Stimulated activated CD4-positive, alpha-beta T cell treated with anti-CD3 and anti-CD28 coated beads, TNF-alpha, amount 100 ng/mL, for 48 hours (primary cell): ENCODE measurements around the gene PAK1IP1.
"Not testable (repeated sequence)": the region's sequence is repeated elsewhere in the genome, so short reads cannot be mapped to it uniquely, and the experiment has no call there.

Experiments used
- DNase-seq, 3 donors: peaks; one replicate each; pipeline ENCODE4 v3.0.0-alpha.2; 2020; ENCODE audit warnings: low read depth in 3 of 3

PAK1IP1 gene

DNA sequence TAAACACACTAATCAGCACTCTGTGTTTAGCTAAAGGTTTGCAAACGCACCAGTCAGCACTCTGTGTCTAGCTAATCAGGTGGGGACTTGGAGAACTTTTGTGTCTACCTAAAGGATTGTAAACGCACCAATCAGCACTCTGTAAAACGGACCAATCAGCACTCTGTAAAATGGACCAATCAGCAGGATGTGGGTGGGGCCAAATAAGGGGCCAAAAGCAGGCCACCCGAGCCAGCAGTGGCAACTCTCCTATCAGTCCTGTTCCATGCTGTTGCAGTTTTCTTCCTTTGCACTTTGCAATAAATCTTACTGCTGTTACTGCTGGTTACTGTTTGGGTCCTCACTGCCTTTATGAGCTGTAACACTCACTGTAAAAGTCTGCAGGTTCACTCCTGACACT, 46.9 kb downstream of the PAK1IP1 start:
- DNase-seq = not testable (repeated sequence)

DNA sequence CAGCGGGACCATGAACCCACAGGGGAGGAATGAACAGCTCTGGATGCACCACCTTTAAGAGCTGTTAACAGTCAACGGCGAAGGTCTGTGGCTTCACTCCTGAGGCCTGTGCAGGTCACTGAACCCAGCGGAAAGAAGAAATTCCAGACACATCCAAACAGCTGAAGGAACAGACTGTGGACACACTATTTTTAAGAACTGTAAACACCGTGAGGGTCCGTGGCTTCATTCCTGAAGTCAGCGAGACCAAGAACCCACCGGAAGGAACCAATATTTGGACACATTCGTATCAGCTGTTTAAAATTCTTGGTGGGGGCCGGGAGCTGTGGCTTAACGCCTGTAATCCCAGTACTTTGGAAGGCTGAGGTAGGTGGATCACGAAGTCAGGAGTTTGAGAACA, 47.5 kb downstream of the PAK1IP1 start:
- no peak for DNase-seq

DNA sequence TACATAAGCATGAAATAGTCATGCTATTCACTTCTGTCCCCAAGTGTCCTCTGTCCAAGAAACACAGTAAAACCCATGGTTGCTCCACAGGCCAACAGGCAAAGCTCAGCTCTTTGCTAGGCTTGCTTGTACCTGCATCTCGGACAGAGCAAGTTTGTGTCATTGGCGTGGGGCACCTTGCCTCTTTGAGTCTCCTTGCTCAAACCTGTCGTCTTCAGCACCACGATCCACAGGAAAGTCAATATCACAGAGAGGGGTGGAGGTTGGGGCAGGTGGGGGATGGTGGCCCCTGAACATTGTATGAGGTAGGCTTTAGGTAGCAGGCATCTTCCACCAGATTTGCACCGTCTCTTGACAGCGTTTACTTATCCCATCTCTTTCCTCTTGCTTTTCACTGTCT, 48.7 kb downstream of the PAK1IP1 start:
- DNase-seq = no peak

DNA sequence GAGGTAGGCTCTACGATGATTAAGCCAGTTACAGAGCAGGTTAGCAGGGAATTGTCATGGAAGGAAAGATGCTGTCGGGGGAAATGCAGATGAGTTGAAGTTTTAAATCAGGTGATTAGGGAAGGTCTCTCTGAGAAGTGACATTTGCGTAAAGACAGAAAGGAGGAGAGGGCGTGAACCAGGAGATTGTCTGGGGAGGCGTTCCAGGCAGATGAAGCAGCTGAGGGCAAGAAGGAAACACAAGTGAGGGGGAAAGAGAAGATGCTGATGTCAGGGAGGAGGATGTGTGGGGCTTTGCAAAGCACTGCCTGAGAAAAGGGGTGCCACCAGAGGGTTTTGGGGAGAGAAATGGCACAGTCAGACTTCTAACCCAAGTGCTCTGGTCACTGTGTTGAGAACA, 50.3 kb downstream of the PAK1IP1 start:
- no peak for DNase-seq

DNA sequence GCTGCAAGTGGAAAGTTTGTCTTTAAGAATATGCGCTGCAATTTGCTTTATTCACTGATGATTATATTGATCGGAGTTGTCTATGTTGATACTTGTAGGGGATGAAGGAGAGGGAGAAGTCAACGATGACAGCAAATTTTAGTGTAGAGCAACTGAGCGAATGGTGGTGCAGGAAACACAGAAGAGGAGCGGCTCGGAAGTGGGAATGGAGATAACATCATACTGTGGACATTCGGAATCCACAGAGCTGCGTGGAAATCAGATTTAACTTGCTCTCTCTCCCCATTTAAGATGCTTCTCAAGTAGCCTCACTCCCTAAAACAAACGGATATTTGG, 52.1 kb downstream of the PAK1IP1 start:
- no peak for DNase-seq

DNA sequence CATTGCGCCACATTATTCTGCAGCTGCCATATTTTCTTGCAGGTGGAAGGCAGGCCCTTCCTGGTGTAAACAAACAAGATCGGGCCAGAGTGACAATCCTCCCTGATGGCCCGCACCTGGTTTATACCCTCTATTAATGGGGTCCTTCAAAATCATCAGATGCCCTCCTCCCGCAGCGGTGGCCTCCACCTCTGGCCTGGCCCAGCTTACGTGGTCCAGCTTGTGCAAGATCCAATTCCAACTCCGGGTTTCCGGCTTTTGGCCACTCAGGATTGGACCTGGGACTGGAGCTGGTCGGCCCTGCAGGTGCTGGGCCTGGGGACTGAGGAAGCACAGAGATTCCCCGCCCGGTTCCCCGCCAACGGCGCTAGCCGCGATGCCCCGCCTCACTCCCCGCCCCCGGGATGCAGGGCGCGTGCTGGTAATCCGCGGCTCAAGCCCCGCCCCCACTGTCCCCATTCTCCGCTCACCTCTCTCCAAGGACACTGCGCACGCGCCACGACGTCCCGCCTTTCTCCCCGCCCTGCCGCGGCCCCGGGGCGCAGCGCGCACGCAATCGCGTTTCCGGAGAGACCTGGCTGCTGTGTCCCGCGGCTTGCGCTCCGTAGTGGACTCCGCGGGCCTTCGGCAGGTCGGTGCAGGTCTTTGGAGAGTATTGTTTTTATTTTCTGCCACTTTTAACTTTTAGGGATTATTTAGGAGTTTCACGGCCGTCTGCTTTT, 52.6 kb downstream of the PAK1IP1 start, which contains the start of gene TMEM14B:
Gene TMEM14B, plus strand, starts transcription at position 555 of the 722 bp plus-strand sequence. CDS start 1,441 bp downstream, outside the sequence.
- peak; percentile 98 to 100 (median 99) for DNase-seq

DNA sequence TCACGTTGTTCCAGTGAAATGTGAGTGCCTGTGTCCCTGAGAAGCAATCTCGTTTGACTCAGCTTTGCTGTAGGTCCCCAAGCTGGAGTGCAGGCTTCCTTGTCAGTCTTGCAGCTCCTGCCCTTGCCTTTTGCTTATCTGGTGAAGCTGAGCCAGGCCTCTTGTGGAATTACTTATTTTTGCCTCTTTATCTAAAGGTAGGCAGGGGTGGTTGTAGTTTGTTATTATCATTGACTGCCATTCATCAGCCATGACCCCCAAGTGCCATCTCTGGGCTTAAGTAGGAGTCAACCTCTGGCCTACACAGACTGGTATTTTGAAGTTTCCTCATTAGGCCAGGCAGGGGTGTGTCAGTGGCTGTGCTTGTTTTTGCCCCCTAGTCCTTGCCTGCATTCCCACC, 55.0 kb downstream of the PAK1IP1 start:
- no peak for DNase-seq

DNA sequence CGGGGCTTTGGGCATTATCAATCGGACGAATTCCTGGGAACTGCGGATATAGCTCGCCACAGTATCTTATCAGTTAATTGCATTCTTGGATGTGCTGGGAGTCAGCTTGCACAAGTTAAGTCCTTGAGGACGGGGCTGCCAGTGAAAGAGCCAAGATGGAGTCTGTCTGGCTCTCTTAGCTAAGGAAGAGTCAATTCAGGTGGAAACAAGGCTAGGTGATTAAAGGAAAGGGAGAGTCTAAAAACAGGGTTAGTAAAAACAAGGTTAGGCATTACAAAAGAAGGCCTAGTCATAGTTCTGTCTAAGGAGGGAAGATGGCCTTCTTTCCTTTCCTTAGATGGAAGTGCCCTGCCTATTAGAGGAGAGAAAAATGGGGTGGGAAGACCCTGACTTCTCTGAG, 55.8 kb downstream of the PAK1IP1 start:
- DNase-seq = not testable (repeated sequence)

DNA sequence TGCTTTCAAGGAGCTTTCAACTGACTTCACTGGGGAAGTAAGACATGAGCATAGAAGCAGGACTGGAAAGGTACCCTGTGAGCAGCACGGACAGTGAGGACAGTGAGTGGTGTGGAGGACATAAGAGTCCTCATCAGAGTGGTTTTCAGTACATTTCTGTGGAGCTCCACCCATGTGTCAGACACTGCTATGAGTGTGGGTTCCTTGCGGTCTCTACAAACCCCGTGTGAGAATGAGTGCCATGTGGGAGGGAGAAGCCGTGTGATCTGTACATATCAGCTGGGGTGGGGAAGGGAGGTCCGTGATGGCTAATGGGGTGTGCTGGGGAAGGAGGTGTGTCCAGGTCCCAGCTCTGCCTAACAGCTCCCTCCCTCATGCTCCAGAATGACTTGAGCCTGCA, 57.0 kb downstream of the PAK1IP1 start:
- DNase-seq = not testable (repeated sequence)

DNA sequence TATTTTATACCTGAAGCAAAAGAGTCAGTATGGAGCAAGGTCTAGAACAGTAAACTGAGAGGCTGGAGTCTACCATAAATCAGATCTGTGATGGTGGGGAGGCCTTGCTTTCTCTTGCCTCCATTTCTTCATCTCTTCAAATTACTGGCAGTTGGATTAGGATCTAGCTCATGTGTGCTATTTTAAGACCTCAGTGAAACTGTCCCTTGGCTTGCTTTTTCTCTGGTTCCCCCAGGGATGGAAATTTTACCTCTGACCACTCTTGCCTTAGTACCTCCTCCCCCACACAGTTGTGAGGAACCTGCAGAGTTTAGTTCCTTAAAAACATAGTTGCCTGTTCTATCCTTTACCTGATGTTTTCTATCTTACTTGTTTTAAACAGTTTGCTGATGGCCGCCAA, 61.3 kb downstream of the PAK1IP1 start:
- no peak for DNase-seq
